ENCODE measurements around the gene POM121. TPM values are rescaled to one million over a fixed set of nuclear protein-coding genes. Genes with fewer than 3 reads are reported as not detected.
A peak's percentile ranks its signal among the peaks of the same experiment; 100 is the strongest.
"Not testable (repeated sequence)": the region's sequence is repeated elsewhere in the genome, so short reads cannot be mapped to it uniquely, and the experiment has no call there.

Gene POM121
- 15.7 and 28.2 TPM in 2 replicates for total RNA-seq

DNA sequence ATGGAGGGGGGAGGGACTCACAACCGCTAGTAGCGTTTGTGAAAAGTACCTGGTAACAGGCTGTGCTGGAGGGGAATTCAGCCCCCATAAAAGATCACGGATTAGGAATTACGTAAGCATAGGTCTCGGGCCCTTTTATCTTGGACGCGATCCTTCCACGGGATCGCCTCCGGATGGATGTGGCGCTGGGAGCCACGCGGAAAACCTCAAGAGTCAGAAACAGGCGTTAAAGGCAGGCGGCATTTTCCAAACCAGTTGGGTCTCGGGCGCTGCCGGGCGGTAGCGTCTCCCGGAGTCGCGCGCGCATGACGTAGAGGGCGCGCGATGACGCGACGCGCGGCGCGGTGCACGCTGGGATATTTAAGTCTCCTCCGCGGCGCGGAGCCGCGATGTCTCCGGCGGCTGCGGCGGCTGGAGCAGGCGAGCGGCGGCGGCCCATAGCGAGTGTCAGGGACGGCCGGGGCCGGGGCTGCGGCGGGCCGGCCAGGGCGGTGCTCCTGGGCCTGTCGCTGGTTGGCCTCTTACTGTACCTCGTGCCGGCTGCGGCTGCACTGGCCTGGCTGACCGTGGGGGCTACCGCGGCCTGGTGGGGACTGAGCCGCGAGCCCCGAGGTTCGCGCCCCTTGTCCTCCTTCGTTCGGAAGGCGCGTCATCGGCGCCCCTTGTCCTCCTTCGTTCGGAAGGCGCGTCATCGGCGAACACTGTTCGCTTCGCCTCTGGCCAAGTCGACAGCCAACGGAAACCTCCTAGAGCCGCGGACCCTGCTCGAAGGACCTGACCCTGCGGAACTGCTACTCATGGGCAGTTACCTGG, at the start of gene POM121:
POM121 (plus strand) TSS at position 363 of the 813 bp plus-strand sequence; CDS start at position 390, 27 bp downstream.
- peak; percentile 20 for DNase-seq (ENCODE audit: extremely low read depth, low read depth, low spot score)

DNA sequence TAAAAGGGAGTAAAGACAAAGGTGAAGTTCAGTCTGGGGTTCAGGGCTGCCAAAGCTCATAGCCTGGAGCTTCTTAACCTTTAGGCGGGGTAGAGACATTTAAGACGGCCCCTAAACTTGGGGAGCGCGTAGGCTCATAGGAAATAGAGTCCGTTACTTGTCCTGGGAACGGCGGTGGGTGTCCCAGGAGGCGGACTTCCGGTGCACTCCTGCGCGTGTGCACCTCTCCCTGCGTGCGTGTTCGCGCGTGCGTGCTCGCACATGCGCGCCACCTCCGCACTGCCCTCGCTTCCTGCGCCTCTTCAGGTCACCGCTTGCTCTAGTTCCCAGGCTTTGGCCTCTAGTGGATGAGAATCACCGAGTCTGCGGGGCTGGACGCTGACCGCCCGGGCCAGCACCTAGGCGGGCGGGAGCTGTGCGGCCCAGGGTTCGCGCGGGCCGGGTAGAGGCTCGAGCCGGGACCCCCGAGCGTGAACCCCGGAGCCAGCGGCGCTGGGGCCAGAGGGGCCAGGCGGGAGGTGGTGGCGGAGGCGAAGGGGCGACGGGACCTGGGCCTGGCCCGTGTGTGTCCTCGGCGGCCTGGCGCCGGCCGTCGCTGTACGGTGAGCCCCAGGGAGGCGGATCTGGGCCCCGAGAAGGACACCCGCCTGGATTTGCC, 45.7 kb upstream of the POM121 start:
- not testable (repeated sequence) for DNase-seq (ENCODE audit: extremely low read depth, low read depth, low spot score)

DNA sequence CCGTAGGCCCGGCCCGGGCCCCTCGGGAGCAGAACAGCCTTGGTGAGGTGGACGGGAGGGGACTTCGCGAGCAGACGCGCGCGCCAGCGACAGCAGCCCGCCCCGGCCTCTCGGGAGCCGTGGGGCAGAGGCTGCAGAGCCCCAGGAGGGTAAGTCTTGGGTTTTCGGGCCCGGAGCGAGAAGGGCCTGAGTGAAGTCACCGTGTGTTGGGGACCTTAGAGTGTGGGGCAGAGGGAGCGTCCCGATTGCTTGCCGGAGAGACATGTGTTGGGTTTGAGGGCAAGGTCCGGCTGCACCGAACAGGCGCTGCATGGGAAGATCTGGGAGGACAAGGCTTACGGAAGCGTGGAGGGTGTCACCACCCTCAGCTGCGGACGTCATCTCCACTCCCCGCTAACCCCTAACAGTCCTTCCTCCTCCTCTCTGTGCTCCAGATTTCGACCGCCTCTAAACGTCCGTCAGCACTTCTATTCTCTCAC, 45.1 kb upstream of the POM121 start:
- not testable (repeated sequence) for DNase-seq (ENCODE audit: extremely low read depth, low read depth, low spot score)

DNA sequence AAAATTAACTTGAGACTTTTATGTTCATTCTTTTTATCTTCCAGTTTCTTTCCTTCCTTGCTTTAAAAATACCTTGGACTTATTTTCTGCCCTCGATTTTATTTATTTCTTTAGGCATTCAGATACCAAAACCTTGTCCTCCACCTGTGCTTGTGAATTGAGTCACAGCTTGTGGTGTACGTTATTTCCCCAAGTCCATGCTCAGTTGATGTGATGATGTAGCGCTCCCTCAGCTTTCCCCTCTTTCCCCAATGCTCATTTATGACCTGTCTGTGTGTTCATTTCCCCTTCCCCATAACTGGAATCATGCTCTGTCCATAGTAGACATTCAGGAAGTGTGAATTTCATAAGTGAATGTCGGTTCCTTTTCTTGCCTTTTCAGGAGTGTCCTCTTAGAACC, 33.1 kb upstream of the POM121 start:
- DNase-seq (ENCODE audit: extremely low read depth, low read depth, low spot score), result not testable (repeated sequence)

GRCh38 chr7:72904740-72905139, 20.2 kb upstream of the POM121 start:
- not testable (repeated sequence) for DNase-seq (ENCODE audit: extremely low read depth, low read depth, low spot score)

DNA sequence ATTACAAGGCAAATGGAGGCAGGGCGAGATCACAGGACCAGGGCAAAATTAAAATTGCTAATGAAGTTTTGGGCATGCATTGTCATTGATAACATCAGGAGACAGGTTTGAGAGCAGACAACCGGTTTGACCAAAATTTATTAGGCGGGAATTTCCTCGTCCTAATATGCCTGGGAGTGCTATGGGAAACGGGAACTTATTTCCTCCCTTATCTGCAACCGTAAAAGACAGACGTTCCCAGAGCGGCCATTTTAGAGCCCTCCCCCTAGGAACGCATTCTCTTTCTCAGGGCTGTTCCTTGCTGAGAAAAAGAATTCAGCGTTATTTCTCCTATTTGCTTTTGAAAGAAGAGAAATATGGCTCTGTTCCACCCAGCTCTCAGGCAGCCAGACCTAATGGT, 16.5 kb upstream of the POM121 start:
- DNase-seq (ENCODE audit: extremely low read depth, low read depth, low spot score), result not testable (repeated sequence)

DNA sequence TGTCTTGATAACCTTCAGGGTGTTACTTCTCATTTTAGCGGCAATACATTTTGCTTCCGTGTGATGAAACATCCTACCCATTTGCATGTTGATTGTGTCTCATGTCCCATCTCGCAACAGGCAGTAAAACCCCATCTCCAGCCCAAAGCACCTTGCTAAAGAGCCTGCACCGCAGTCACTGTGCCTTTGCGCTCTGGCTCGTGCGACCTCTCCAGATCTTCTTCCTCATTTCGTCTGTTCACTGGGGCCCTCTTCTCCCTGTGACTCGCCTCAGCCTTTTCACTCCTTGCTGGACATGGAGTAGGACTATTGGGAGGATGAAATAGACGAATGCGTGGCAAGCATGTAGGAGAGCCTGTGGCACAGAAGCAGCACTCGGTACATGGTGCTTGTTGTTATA, 13.5 kb upstream of the POM121 start:
- not testable (repeated sequence) for DNase-seq (ENCODE audit: extremely low read depth, low read depth, low spot score)

DNA sequence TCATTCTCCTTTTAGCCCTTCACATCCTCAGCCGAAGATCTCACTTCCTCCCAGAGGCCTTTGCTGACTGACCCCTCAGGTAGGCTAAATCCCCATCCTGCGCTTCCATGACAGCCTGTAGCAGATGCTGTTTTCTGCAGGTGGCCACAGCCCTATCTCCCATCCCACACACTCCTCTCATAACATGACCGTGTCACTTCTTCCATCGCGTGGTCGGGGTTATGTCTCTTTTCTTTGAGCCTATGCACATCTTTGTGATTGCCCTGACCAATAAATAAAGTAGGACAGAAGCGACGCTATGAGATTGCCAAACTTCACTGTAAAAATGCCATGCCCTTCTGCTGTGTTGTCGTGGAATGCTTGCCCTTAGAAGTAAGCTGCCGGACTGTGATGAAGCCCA, 11.1 kb upstream of the POM121 start:
- not testable (repeated sequence) for DNase-seq (ENCODE audit: extremely low read depth, low read depth, low spot score)

- peak; percentile 27 for DNase-seq (ENCODE audit: extremely low read depth, low read depth, low spot score)
These were observed 10.0 kb upstream of the POM121 start for GRCh38 chr7:72914756-72915525.

DNA sequence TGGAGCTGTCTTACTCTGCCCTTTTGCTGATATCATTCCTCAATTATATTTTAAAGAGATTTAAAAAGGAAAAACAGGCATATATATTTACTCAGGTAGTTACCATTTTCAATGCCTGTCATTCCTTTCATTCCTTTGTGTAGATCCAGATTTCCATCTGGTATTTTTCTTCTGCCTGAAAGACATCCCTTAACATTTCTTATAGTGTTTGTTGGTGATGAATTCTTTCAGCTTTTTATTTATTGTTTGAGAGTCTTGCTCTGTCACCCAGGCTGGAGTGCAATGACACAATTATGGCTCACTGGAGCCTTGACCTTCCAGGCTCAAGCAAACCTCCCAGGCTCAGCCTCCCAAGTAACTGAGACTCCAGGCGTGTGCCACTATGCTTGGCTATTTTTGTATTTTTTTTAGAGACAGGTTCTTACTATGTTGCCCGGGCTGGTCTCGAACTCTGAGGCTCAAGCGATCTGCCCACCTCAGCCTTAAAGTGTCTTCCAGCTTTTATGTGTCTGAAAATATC, 5.6 kb upstream of the POM121 start:
- no peak for DNase-seq (ENCODE audit: extremely low read depth, low read depth, low spot score)

- no peak for DNase-seq (ENCODE audit: extremely low read depth, low read depth, low spot score)
These were observed 536 bp upstream of the POM121 start for GRCh38 chr7:72924386-72924732.

GRCh38 chr7:72925546-72926120, 738 bp downstream of the POM121 start:
- DNase-seq (ENCODE audit: extremely low read depth, low read depth, low spot score), result no peak

DNA sequence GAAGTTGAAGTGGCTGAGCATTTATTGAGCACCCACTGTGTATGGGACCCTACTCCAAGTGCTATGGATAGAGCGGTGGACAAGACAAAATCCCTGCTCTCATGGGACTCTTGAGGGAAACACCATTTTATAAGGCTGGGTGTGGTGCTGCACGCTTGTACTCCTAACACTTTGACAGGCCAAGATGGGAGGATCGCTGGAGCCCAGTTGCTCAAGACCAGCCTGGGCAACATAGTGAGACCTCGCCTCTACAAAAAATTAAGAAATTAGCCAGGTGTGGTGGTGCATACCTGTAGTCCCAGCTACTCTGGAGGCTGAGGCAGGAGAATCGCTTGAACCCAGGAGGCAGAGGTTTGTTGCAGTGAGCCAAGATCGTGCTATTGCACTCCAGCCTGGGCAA, 2.9 kb downstream of the POM121 start:
- DNase-seq (ENCODE audit: extremely low read depth, low read depth, low spot score), result not testable (repeated sequence)

GRCh38 chr7:72928216-72928615, 3.3 kb downstream of the POM121 start:
- not testable (repeated sequence) for DNase-seq (ENCODE audit: extremely low read depth, low read depth, low spot score)

GRCh38 chr7:72942022-72942705, 17.3 kb downstream of the POM121 start:
- DNase-seq (ENCODE audit: extremely low read depth, low read depth, low spot score), result not testable (repeated sequence)

DNA sequence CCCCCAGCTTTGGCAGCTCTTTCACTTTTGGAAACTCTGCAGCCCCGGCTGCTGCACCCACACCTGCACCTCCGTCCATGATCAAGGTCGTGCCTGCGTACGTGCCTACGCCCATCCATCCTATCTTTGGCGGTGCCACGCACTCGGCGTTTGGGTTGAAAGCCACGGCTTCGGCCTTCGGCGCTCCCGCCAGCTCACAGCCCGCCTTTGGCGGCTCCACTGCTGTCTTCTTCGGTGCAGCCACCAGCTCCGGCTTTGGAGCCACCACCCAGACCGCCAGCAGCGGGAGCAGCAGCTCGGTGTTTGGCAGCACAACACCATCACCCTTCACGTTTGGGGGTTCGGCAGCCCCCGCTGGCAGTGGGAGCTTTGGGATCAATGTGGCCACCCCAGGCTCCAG, 18.1 kb downstream of the POM121 start:
- not testable (repeated sequence) for DNase-seq (ENCODE audit: extremely low read depth, low read depth, low spot score)

GRCh38 chr7:72944937-72945336, 20.0 kb downstream of the POM121 start:
- DNase-seq (ENCODE audit: extremely low read depth, low read depth, low spot score), result not testable (repeated sequence)

- DNase-seq (ENCODE audit: extremely low read depth, low read depth, low spot score), result not testable (repeated sequence)
These were observed 20.7 kb downstream of the POM121 start for GRCh38 chr7:72945597-72945996.

- not testable (repeated sequence) for DNase-seq (ENCODE audit: extremely low read depth, low read depth, low spot score)
These were observed 21.3 kb downstream of the POM121 start for GRCh38 chr7:72946130-72946745.
